ENCODE results near the gene LAMC2.

DNA sequence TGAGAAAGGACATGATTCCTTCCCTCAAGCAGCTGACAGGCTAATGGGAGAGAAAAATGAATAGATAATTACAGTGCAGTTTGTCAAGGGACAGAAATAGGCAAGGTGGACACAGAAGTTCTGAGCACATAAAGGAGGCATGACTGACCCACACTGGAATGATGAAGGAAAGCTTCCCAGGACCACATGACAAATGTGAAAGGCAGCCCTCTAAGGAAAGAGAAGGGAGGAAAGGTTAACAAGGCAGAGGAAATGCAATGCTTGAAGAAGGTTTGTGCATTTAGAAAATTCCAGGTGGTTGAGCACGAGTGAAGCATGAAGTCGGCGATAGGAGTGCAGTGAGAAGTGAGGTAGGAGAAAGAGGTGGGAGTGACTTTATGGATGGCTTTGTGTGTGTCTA lies 37.4 kb downstream of the LAMC2 start:
- TF ChIP-seq, protein P1, sequence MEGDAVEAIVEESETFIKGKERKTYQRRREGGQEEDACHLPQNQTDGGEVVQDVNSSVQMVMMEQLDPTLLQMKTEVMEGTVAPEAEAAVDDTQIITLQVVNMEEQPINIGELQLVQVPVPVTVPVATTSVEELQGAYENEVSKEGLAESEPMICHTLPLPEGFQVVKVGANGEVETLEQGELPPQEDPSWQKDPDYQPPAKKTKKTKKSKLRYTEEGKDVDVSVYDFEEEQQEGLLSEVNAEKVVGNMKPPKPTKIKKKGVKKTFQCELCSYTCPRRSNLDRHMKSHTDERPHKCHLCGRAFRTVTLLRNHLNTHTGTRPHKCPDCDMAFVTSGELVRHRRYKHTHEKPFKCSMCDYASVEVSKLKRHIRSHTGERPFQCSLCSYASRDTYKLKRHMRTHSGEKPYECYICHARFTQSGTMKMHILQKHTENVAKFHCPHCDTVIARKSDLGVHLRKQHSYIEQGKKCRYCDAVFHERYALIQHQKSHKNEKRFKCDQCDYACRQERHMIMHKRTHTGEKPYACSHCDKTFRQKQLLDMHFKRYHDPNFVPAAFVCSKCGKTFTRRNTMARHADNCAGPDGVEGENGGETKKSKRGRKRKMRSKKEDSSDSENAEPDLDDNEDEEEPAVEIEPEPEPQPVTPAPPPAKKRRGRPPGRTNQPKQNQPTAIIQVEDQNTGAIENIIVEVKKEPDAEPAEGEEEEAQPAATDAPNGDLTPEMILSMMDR (optimal IDR thresholded peaks at IDR 0.05 in 1 of 3, IDR thresholded peaks at IDR 0.05 in 1 of 3, conservative IDR thresholded peaks at IDR 0.05 in 1 of 3; ENCODE audit: extremely low read depth in 1 of 3, insufficient read depth in 2 of 3, low read length in 3 of 3) = no peak
- TF ChIP-seq EZH2 (IDR thresholded peaks at IDR 0.05; ENCODE audit: low read length) = no peak
